OCI-LY1 (cell line): ENCODE measurements around the gene CXorf38.

Source experiments
- EZH2 ChIP-seq: fragments of 200-600 bp; sonication (generic), shearing (Covaris generic); IDR thresholded peaks from 2 replicates; pipeline ENCODE4 v1.8.0; 2017; ENCODE audit warnings: borderline replicate concordance, mixed run types, mild to moderate bottlenecking, antibody characterized with exemption, low read length, moderate library complexity, mixed read lengths
- TF ChIP-seq, protein P1 (sequence below): fragments of 200-600 bp; sonication (generic), shearing (Covaris generic); IDR thresholded peaks from 2 replicates; pipeline ENCODE4 v1.5.1; 2017; ENCODE audit warnings: mild to moderate bottlenecking, antibody characterized with exemption, low read length, moderate library complexity, mixed read lengths

DNA sequence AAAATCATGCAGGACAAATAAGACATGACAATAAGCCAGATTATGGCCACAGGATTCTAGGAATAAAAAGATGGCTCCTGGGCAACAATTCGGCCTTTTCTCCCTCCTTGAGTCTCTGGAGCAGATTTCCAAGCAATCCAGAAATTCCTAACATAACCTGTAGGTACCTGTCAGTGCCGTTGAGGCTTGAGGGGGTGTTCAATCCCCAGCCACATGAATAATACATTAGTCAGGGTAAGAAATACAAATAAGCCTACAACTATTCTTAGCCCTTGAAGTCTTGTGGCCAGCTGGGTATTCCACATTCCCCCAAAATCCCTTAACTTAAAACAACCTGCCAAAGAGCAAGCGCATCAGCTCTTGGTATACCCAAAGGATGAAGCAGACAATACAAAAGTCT lies 9.7 kb downstream of the CXorf38 start:
- TF ChIP-seq, protein P1, sequence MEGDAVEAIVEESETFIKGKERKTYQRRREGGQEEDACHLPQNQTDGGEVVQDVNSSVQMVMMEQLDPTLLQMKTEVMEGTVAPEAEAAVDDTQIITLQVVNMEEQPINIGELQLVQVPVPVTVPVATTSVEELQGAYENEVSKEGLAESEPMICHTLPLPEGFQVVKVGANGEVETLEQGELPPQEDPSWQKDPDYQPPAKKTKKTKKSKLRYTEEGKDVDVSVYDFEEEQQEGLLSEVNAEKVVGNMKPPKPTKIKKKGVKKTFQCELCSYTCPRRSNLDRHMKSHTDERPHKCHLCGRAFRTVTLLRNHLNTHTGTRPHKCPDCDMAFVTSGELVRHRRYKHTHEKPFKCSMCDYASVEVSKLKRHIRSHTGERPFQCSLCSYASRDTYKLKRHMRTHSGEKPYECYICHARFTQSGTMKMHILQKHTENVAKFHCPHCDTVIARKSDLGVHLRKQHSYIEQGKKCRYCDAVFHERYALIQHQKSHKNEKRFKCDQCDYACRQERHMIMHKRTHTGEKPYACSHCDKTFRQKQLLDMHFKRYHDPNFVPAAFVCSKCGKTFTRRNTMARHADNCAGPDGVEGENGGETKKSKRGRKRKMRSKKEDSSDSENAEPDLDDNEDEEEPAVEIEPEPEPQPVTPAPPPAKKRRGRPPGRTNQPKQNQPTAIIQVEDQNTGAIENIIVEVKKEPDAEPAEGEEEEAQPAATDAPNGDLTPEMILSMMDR, result no peak
- no peak for TF ChIP-seq EZH2
